DND-41 (cell line): ENCODE data around the gene BST1.

ENCODE experiments used
- CTCF ChIP-seq: IDR thresholded peaks from 2 replicates; pipeline ENCODE4 v1.5.1; 2012; ENCODE audit warnings: borderline replicate concordance, low read length, moderate library complexity, mild to moderate bottlenecking; ENCODE audit not compliant: poor library complexity, severe bottlenecking; ENCODE audit errors: extremely low read depth
- EZH2 ChIP-seq: IDR thresholded peaks from 3 replicates; pipeline ENCODE4 v1.6.1; 2012; ENCODE audit warnings: borderline replicate concordance, low read depth, mild to moderate bottlenecking, moderate library complexity, low read length, inconsistent platforms; ENCODE audit not compliant: severe bottlenecking

DNA sequence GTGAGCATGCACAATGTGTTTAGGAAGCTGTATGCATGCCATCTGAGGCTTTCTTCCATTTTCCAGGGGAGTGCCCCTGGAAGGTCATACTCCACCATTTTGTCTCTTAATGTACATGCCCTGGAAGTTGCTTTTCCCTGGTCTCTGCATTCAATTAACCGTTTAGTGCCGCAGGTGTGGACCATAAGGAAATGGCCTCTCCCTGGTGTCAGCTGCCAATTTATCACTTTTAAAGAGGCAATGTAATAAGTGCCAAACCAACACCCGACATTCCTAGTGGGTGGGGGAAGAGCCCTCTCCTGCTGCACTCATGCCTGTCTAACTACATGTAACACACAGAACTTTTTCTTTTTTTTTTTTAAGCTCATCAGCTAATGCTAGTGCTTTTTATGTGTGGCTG lies 7.1 kb upstream of the BST1 start:
- no peak for TF ChIP-seq CTCF
- no peak for TF ChIP-seq EZH2
